Measurements from ENCODE around the gene RFFL. TPM values are rescaled to one million over a fixed set of nuclear protein-coding genes. Genes with fewer than 3 reads are reported as not detected.

The RFFL gene
- total RNA-seq, 4 donors from 2014 or later: 51.1 to 145 (median 96.1) TPM

GRCh38 chr17:34974179-34974578 is 89.3 kb downstream of the RFFL start:
- 39 to 58% methylated on average over 2 of the region's 2 CpGs for WGBS, 2 donors
- Histone ChIP-seq H3K4me1 (no peaks in the 10 kb centered on the region), H3K4me3 (replicated peaks in 1 of 3) (no peak overlapping the region), H3K36me3 (no peaks in the 10 kb centered on the region), H3K27me3 (no peaks in the 10 kb centered on the region), H3K9me3 (no peaks in the 10 kb centered on the region), H3K27ac (no peak overlapping the region)
- DNase-seq: no peak
- intact Hi-C loops (cut with DNase I): no loop called here
- TF ChIP-seq POLR2A (IDR thresholded peaks at IDR 0.05) (no peak), CTCF (IDR thresholded peaks at IDR 0.05) (no peak)

- peaks cover 11 to 17% of the 10 kb centered on the region in 2 donors for H3K4me1 ChIP-seq
These were observed 102.2 kb downstream of the RFFL start, which contains the start of the genes CCT6B and ZNF830 for GRCh38 chr17:34961093-34961911. TSS of gene CCT6B (minus strand) at chr17:34961460. CDS start at chr17:34961393, 67 bp downstream. TSS of gene ZNF830 (plus strand) at chr17:34961540. CDS start at chr17:34961567, 27 bp downstream.

GRCh38 chr17:34958438-34958837 is 105.1 kb downstream of the RFFL start:
- H3K4me3 ChIP-seq (replicated peaks in 1 of 3): no peak overlapping the region
- intact Hi-C loops (cut with DNase I): no loop called here
- no peaks in the 10 kb centered on the region for H3K9me3 ChIP-seq
- TF ChIP-seq CTCF (IDR thresholded peaks at IDR 0.05) (no peak), POLR2A (IDR thresholded peaks at IDR 0.05) (no peak)
- no peak overlapping the region for H3K27ac ChIP-seq
- DNase-seq: no peak
- WGBS, 2 donors: 84 to 90% methylated on average over 1 of the region's 1 CpG
- H3K27me3 ChIP-seq: no peaks in the 10 kb centered on the region
- no peaks in the 10 kb centered on the region for H3K36me3 ChIP-seq
- H3K4me1 ChIP-seq: peaks cover 11 to 17% of the 10 kb centered on the region in 2 donors

More at GRCh38 chr17:34961093-34961911, 102.2 kb downstream of the RFFL start, which contains the start of the genes CCT6B and ZNF830:
- Histone ChIP-seq H3K27me3 (no peaks in the 10 kb centered on the region), H3K4me3 (replicated peaks in 1 of 3) (peak within 1 kb of the TSS; percentile 67 to 91 (median 91)), H3K27ac (peak within 1 kb of the TSS; percentile 78 to 94 (median 92)), H3K36me3 (peaks cover 6 to 12% of the 10 kb centered on the region in 2 donors), H3K9me3 (no peaks in the 10 kb centered on the region)
- DNase-seq: peak; percentile 92 to 94
- WGBS, 2 donors: 0 to 1% methylated on average over 50 to 53 of the region's 65 CpGs
- TF ChIP-seq POLR2A (IDR thresholded peaks at IDR 0.05): peak in 1 of 2 donors; percentile 86
- TF ChIP-seq CTCF (IDR thresholded peaks at IDR 0.05): peak in 1 of 6 experiments; percentile 13
- intact Hi-C loops (cut with DNase I): no loop called here

Small RNAs within 50 kb of the gene (small RNA-seq; reads per million reads assigned to genes)
- gene AC004223.1 (not detected), gene RNU6-840P (not detected)

Other genes starting within 250 kb of the RFFL start
- gene CCT6B, start 102.2 kb downstream of the RFFL start, total RNA-seq: 1 to 10 TPM; 3.8 to 6.8 (median 4.4) TPM
- gene ZNF830, start 102.2 kb downstream of the RFFL start, total RNA-seq: 10 to 100 TPM; 13.1 to 25.1 (median 17.0) TPM
- 100 to 1,000 TPM in 1 of 4 donors, 10 to 100 TPM in 3; 34.5 to 103 (median 46.7) TPM for gene LIG3, start 83.2 kb downstream of the RFFL start, total RNA-seq
- gene RAD51D, start 56.2 kb upstream of the RFFL start, total RNA-seq: 10 to 100 TPM in 3 of 4 donors, 1 to 10 TPM in 1; 7.8 to 15.6 (median 12.5) TPM
- not detected for gene FNDC8, start 57.9 kb upstream of the RFFL start, total RNA-seq
- 10 to 100 TPM in 3 of 4 donors, 1 to 10 TPM in 1; 9.7 to 13.6 (median 11.6) TPM for gene NLE1, start 78.6 kb upstream of the RFFL start, total RNA-seq
- gene UNC45B, start 84.1 kb upstream of the RFFL start, total RNA-seq: not detected
- gene SLC35G3, start 130.7 kb upstream of the RFFL start, total RNA-seq: not detected
- 10 to 100 TPM; 12.1 to 30.1 (median 17.7) TPM for gene SLFN5, start 179.4 kb upstream of the RFFL start, total RNA-seq